ENCODE data around the gene NTM. TPM values are rescaled to one million over a fixed set of nuclear protein-coding genes. Genes with fewer than 3 reads are reported as not detected.

Gene NTM
- total RNA-seq, 2 experiments from 2014 or later = not detected

GRCh38 chr11:132353255-132353654, 982.8 kb downstream of the NTM start:
- Mint-ChIP-seq H3K27me3 (peaks cover 2% of the 10 kb centered on the region), H3K36me3 (ENCODE audit: low read depth) (no peaks in the 10 kb centered on the region), H3K27ac (no peak overlapping the region), H3K9me3 (no peaks in the 10 kb centered on the region), H3K4me1 (ENCODE audit: low read depth) (peaks cover 2% of the 10 kb centered on the region), H3K4me3 (no peak overlapping the region)
- ChIA-PET CTCF (no interaction called here), POLR2A (no interaction called here)
- intact Hi-C loops (cut with micrococcal nuclease) = no loop called here
- no peak for DNase-seq
- ATAC-seq = no peak
- TF ChIP-seq CTCF (IDR thresholded peaks at IDR 0.05) = no peak

GRCh38 chr11:132357811-132358572, 987.6 kb downstream of the NTM start:
- Mint-ChIP-seq H3K4me3 (no peak overlapping the region), H3K27me3 (no peaks in the 10 kb centered on the region), H3K4me1 (ENCODE audit: low read depth) (peaks cover 5% of the 10 kb centered on the region), H3K9me3 (no peaks in the 10 kb centered on the region), H3K27ac (no peak overlapping the region), H3K36me3 (ENCODE audit: low read depth) (no peaks in the 10 kb centered on the region)
- POLR2A ChIA-PET = no interaction called here
- CTCF ChIA-PET = no interaction called here
- intact Hi-C loops (cut with micrococcal nuclease) = no loop called here
- DNase-seq (peak; percentile 15), ATAC-seq (peak; percentile 68)
- no peak for TF ChIP-seq CTCF (IDR thresholded peaks at IDR 0.05)

- Mint-ChIP-seq H3K4me3 (no peak overlapping the region), H3K36me3 (ENCODE audit: low read depth) (no peaks in the 10 kb centered on the region), H3K4me1 (ENCODE audit: low read depth) (peaks cover 5% of the 10 kb centered on the region), H3K27ac (no peak overlapping the region), H3K9me3 (no peaks in the 10 kb centered on the region), H3K27me3 (no peaks in the 10 kb centered on the region)
- ChIA-PET POLR2A (no interaction called here), CTCF (no interaction called here)
- ATAC-seq (no peak), DNase-seq (no peak)
- intact Hi-C loops (cut with micrococcal nuclease) = no loop called here
- TF ChIP-seq CTCF (IDR thresholded peaks at IDR 0.05) = no peak
Observed at GRCh38 chr11:132358573-132358953, 988.1 kb downstream of the NTM start.

GRCh38 chr11:132361011-132361550, 990.7 kb downstream of the NTM start:
- no peak for DNase-seq
- Mint-ChIP-seq H3K27ac (no peak overlapping the region), H3K4me3 (no peak overlapping the region), H3K4me1 (ENCODE audit: low read depth) (peaks cover 5% of the 10 kb centered on the region), H3K27me3 (no peaks in the 10 kb centered on the region), H3K36me3 (ENCODE audit: low read depth) (no peaks in the 10 kb centered on the region), H3K9me3 (no peaks in the 10 kb centered on the region)
- TF ChIP-seq CTCF (IDR thresholded peaks at IDR 0.05) = no peak
- no peak for ATAC-seq
- intact Hi-C loops (cut with micrococcal nuclease) = no loop called here
- ChIA-PET CTCF (interaction anchor here (1.0 kb wide), 1 partner anchor 580 kb away, joined by 3 read pairs; no protein-coding TSS in a partner anchor), POLR2A (no interaction called here)

- intact Hi-C loops (cut with micrococcal nuclease) = no loop called here
- Mint-ChIP-seq H3K36me3 (ENCODE audit: low read depth) (no peaks in the 10 kb centered on the region), H3K27me3 (no peaks in the 10 kb centered on the region), H3K27ac (no peak overlapping the region), H3K4me3 (no peak overlapping the region), H3K4me1 (ENCODE audit: low read depth) (no peaks in the 10 kb centered on the region), H3K9me3 (no peaks in the 10 kb centered on the region)
- ATAC-seq = no peak
- no peak for DNase-seq
- TF ChIP-seq CTCF (IDR thresholded peaks at IDR 0.05) = no peak
- POLR2A ChIA-PET = no interaction called here
- CTCF ChIA-PET = no interaction called here
Observed at GRCh38 chr11:132365650-132366049, 995.2 kb downstream of the NTM start.
